HG02885 (cell line): ENCODE data around the gene PSMD11.

Source experiments
- ATAC-seq: cut with Tn5 transposase; IDR thresholded peaks from one replicate; pipeline ENCODE4 v1.9.1; 2021; ENCODE audit warnings: mild to moderate bottlenecking; ENCODE audit not compliant: unreplicated experiment, poor library complexity

The PSMD11 gene

DNA sequence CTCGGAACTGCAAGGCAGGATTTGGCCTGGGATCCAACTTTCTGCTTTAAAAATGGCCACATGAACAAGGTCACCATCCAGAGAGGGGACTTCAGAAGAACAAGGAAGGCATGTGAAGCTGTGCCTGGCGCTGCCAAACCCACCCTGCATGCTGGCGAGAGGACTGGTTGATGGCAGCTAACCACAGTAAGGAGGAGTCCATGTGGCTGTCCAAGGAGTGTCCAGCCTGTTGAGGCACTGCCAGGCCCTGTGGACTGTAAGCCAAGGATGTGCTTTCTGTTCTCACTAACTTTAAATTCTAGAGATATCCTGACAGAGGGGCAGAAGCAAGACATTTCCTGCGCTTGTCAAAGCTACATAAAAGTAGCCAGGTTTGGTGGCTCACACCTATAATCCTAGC lies 82.8 kb downstream of the PSMD11 start:
- no peak for ATAC-seq

DNA sequence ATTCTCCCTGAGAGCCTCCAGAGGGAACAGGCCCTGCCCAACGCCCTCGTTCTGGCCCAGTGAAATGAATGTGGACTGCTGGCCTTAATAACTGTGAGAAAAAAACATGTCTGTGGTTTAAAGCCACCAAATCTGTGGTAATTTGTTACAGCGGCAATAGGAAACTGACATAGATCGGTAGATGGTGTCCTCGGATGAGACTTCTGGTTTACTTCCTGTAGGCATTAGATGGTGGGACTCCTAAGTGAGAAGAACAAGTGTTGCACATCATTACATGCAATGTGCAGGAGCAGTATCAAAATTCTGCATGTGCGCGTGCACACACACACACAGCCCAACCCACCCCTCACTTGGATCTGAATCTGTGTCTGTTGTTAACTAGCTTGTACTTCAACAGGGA lies 84.5 kb downstream of the PSMD11 start:
- ATAC-seq, result no peak

DNA sequence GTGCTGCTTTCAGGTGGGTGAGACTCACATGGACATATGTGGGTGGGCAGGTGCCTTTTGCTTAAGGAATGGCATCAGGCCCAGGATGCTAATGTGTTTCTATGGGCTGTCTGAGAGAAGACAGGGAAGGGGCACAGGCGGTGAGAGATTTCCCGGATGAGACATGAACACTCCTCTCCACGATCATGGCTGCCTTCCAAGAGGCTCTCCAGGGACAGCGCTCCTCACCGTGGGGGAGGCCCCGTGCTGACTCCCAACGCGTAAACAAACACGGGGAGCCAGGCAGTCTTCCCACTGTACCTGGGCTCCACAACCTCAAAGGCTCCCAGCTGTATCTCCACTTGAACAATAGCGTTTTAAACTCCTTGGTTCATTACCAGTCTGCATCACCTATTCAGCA lies 85.3 kb downstream of the PSMD11 start:
- no peak for ATAC-seq
